ENCODE results near the gene SULT1C3.

DNA sequence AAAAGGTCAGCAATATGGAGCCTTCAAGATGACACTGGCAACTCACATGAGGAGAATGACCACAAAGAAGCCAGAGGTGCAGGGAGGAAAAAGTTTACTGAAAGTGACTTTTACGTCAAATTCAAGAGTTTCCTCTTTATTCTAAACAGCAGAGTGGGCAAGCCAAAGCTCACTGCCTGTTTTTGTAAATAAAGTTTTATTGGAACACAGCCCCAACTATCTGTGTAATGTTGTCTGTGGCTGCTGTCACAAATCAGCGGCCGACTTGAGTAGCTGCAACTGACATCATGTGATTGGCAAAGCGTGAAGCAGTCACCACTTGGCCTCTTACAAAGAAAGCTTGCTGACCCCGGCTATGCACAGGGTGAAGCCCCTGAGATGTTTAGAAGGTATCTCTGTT is 39.7 kb downstream of the SULT1C3 start:
- TF ChIP-seq GATA3 (IDR thresholded peaks at IDR 0.05; ENCODE audit: low read depth, low read length) (no peak), GATA2 (IDR thresholded peaks at IDR 0.05; ENCODE audit: low read depth, low read length) (no peak)

Data from SH-SY5Y (cell line).